Subcutaneous adipose tissue (tissue), 4 donors: Measurements from ENCODE around the gene TMEM218. TPM values are rescaled to one million over a fixed set of nuclear protein-coding genes. Genes with fewer than 3 reads are reported as not detected.

ENCODE experiments used
- CTCF ChIP-seq: fragments of 450-650 bp; IDR thresholded peaks from one replicate; pipeline ENCODE4 v1.5.1; 2016; ENCODE audit warnings: low read depth, mild to moderate bottlenecking, control low read depth, antibody characterized with exemption, moderate library complexity
- total RNA-seq, 4 donors: library from RNA; depleted of rRNA; stranded (reverse); fragments of >200 nt; gene quantifications; one replicate each; pipeline ENCODE4 v1.1.0, GENCODE V29; 2016

Gene TMEM218
- total RNA-seq, 4 donors from 2014 or later = 15.6 to 34.1 (median 30.8) TPM

GRCh38 chr11:125061281-125061680, 50.1 kb downstream of the TMEM218 start:
- TF ChIP-seq CTCF = no peak

GRCh38 chr11:125057693-125058016, 53.8 kb downstream of the TMEM218 start:
- no peak for TF ChIP-seq CTCF

- TF ChIP-seq CTCF = no peak
These were observed 54.3 kb downstream of the TMEM218 start for GRCh38 chr11:125056931-125057692.

- no peak for TF ChIP-seq CTCF
These were observed 56.2 kb downstream of the TMEM218 start for GRCh38 chr11:125055107-125055715.

GRCh38 chr11:125053167-125053566, 58.3 kb downstream of the TMEM218 start:
- TF ChIP-seq CTCF = no peak

GRCh38 chr11:125052047-125052446, 59.4 kb downstream of the TMEM218 start:
- no peak for TF ChIP-seq CTCF

GRCh38 chr11:125049164-125049792, 62.1 kb downstream of the TMEM218 start:
- TF ChIP-seq CTCF = no peak
